Right lobe of liver (tissue), 6 donors: Measurements from ENCODE around the gene DDX24. TPM values are rescaled to one million over a fixed set of nuclear protein-coding genes. Genes with fewer than 3 reads are reported as not detected.

Experiments
- ATAC-seq, 4 donors: fragments of 200-7000 bp; cut with Tn5 transposase; one replicate each; pipeline ENCODE4 v1.9.1; 2020; ENCODE audit warnings: mild to moderate bottlenecking in 4 of 4, moderate library complexity in 4 of 4
- DNase-seq, 3 donors: peaks; one replicate each; pipeline ENCODE4 v3.0.0-alpha.2; 2020
- H3K27ac ChIP-seq, 3 donors: fragments of 200-600 bp; one replicate each; pipeline ENCODE4 v1.8.0; 2022
- H3K27me3 ChIP-seq, 2 donors: fragments of 200-600 bp; one replicate each; pipeline ENCODE4 v1.8.0; 2022
- H3K36me3 ChIP-seq, 4 donors: fragments of 200-600 bp; sonication (generic) in 1 of 4; one replicate each; pipeline versions ENCODE4 v1.5.1 to v1.8.0; 2017 to 2022; ENCODE audit warnings: control low read depth in 1 of 4
- H3K4me1 ChIP-seq, 4 donors: fragments of 200-600 bp; sonication (generic) in 1 of 4; one replicate each; pipeline versions ENCODE4 v1.5.1 to v1.8.0; 2017 to 2022; ENCODE audit warnings: control low read depth in 1 of 4
- H3K4me3 ChIP-seq, 3 donors: fragments of 200-600 bp; one replicate each; pipeline ENCODE4 v1.8.0; 2022
- H3K9me3 ChIP-seq, 4 donors: fragments of 200-600 bp; sonication (generic) in 1 of 4; one replicate each; pipeline versions ENCODE4 v1.5.1 to v1.8.0; 2017 to 2022; ENCODE audit warnings: control low read depth in 1 of 4
- CTCF ChIP-seq, 4 donors: fragments of 200-600 bp in 3 of 4; fragments of 450-650 bp in 1 of 4; IDR thresholded peaks; one replicate each; pipeline versions ENCODE4 v1.5.1 to v1.8.0; 2016 to 2022; ENCODE audit warnings: antibody characterized with exemption in 4 of 4, mild to moderate bottlenecking in 2 of 4
- POLR2A ChIP-seq: fragments of 450-650 bp; IDR thresholded peaks from one replicate; pipeline ENCODE4 v1.6.1; 2017; ENCODE audit warnings: antibody characterized with exemption, mild to moderate bottlenecking
- WGBS: methylation state at CpG from one replicate; pipeline ENCODE4 v1.1.6; 2018; ENCODE audit warnings: low coverage, low lambda C conversion rate; ENCODE audit not compliant: insufficient coverage; ENCODE audit errors: missing lambda C conversion rate; 5-methylcytosine and 5-hydroxymethylcytosine counted together
- intact Hi-C, 2 donors: fragments of 100-400 bp; cut with DNase I; formaldehyde crosslinking; loops; one replicate each; pipeline versions ENCODE4 v1.11.2 to v1.14.1; 2022
- total RNA-seq, 6 experiments: library from RNA; depleted of rRNA in 2 of 6; stranded (reverse); fragments of >200 nt in 2 of 6; fragmentation: NEBNext Ultra II Directional in 3 of 6; extraction: Animal tissue kit (Norgen Biotek cat#: 25700) in 3 of 6; gene quantifications; one replicate each; pipeline versions ENCODE4 v1.1.0 to v1.2.4, GENCODE V29; 2016 to 2023
- donor health status: DM: no; HTN: yes; CAD: no.
- donor health status: DM: no; HTN: no; CAD: no.
- donor health status: DM: no; HTN: no; CAD: no.
- donor health status: DM: no; HTN: yes; CAD: no.
- donor health status: DM: no; HTN: yes; CAD: no.

DDX24 gene
- total RNA-seq, 6 experiments from 2014 or later: 47.8 to 74.0 (median 63.6) TPM

GRCh38 chr14:93998871-93999403 is 82.1 kb downstream of the DDX24 start:
- Histone ChIP-seq H3K4me1 (no peaks in the 10 kb centered on the region), H3K4me3 (no peak overlapping the region), H3K27me3 (no peaks in the 10 kb centered on the region), H3K9me3 (no peaks in the 10 kb centered on the region), H3K36me3 (no peaks in the 10 kb centered on the region), H3K27ac (no peak overlapping the region)
- WGBS: 20% methylated on average over 1 of the region's 7 CpGs
- TF ChIP-seq CTCF (IDR thresholded peaks at IDR 0.05): no peak
- no peak for TF ChIP-seq POLR2A
- intact Hi-C loops: loop anchor here in 1 of 2 donors (10.0 kb wide), 1 partner anchor 54 kb away; no protein-coding TSS in a partner anchor
- DNase-seq (no peak), ATAC-seq (no peak)

Other genes starting within 250 kb of the DDX24 start
- gene FAM181A, start 153.9 kb downstream of the DDX24 start, total RNA-seq: not detected
- under 1 TPM; 0.20 to 0.59 (median 0.28) TPM for gene ASB2, start 104.6 kb downstream of the DDX24 start, total RNA-seq
- not detected for gene CCDC197, start 83.9 kb downstream of the DDX24 start, total RNA-seq
- gene OTUB2, start 54.9 kb downstream of the DDX24 start, total RNA-seq: 1 to 10 TPM in 2 of 6 experiments, under 1 TPM in 4; 0.59 to 3.7 (median 0.85) TPM
- gene IFI27L1, start 108 bp upstream of the DDX24 start, total RNA-seq: 1 to 10 TPM; 2.6 to 8.2 (median 5.3) TPM
- 10 to 100 TPM; 10.0 to 32.5 (median 16.9) TPM for gene IFI27, start 29.5 kb upstream of the DDX24 start, total RNA-seq
- gene IFI27L2, start 48.4 kb upstream of the DDX24 start, total RNA-seq: 1 to 10 TPM in 5 of 6 experiments, not detected in 1; 1.8 to 7.9 (median 4.1) TPM
- gene PPP4R4, start 93.1 kb upstream of the DDX24 start, total RNA-seq: 1 to 10 TPM in 3 of 6 experiments, under 1 TPM in 3; 0.26 to 4.1 (median 1.2) TPM
- gene SERPINA10, start 212.1 kb upstream of the DDX24 start, total RNA-seq: 100 to 1,000 TPM; 114 to 400 (median 239) TPM
- gene SERPINA6, start 242.1 kb upstream of the DDX24 start, total RNA-seq: 100 to 1,000 TPM; 185 to 407 (median 236) TPM